Loucy (cell line): ENCODE data around the gene MAGEB1.

Source experiments
- H2AFZ ChIP-seq: fragments of 200-600 bp; sonication (generic); 2 replicates; pipeline ENCODE4 v1.6.0; 2016; ENCODE audit warnings: antibody characterized with exemption, mild to moderate bottlenecking, low read length, moderate library complexity
- H3F3A ChIP-seq: fragments of 200-600 bp; 2 replicates; pipeline ENCODE4 v1.6.0; 2016; ENCODE audit warnings: antibody characterized with exemption, low read depth, mild to moderate bottlenecking
- H3K27me3 ChIP-seq: fragments of 200-600 bp; sonication (generic); 2 replicates; pipeline ENCODE4 v1.6.1; 2014; ENCODE audit warnings: low read length, mild to moderate bottlenecking; ENCODE audit not compliant: insufficient read depth, poor library complexity, severe bottlenecking
- H3K36me3 ChIP-seq: fragments of 200-600 bp; sonication (generic); 2 replicates; pipeline ENCODE4 v1.6.1; 2016; ENCODE audit warnings: low read length; ENCODE audit not compliant: insufficient read depth
- H3K4me1 ChIP-seq: fragments of 200-600 bp; sonication (generic); 2 replicates; pipeline ENCODE4 v1.5.1; 2014; ENCODE audit warnings: low read length, mild to moderate bottlenecking; ENCODE audit not compliant: insufficient read depth, poor library complexity, severe bottlenecking
- H3K4me2 ChIP-seq: fragments of 200-600 bp; sonication (generic); 2 replicates; pipeline ENCODE4 v1.6.0; 2014; ENCODE audit warnings: antibody characterized with exemption, low read length, low read depth, mild to moderate bottlenecking; ENCODE audit not compliant: poor library complexity, severe bottlenecking
- H3K4me3 ChIP-seq: fragments of 200-600 bp; sonication (generic); 2 replicates; pipeline ENCODE4 v1.5.1; 2014; ENCODE audit warnings: low read length, mild to moderate bottlenecking, mixed read lengths; ENCODE audit not compliant: poor library complexity, severe bottlenecking
- H3K79me2 ChIP-seq: fragments of 200-600 bp; sonication (generic); 2 replicates; pipeline ENCODE4 v1.6.1; 2014; ENCODE audit warnings: low read length; ENCODE audit not compliant: insufficient read depth
- H3K9ac ChIP-seq: fragments of 200-600 bp; sonication (generic); 2 replicates; pipeline ENCODE4 v1.6.0; 2014; ENCODE audit warnings: mild to moderate bottlenecking, low read depth, low read length, moderate library complexity; ENCODE audit not compliant: poor library complexity, severe bottlenecking
- H3K9me2 ChIP-seq: fragments of 200-600 bp; sonication (generic); replicated peaks from 2 replicates; pipeline ENCODE4 v1.6.1; 2016; ENCODE audit warnings: low read depth, low read length, mixed read lengths
- H3K9me3 ChIP-seq: fragments of 200-600 bp; sonication (generic); 2 replicates; pipeline ENCODE4 v1.6.1; 2014; ENCODE audit warnings: mild to moderate bottlenecking, antibody characterized with exemption, low read length, low read depth; ENCODE audit not compliant: insufficient read depth
- H4K20me1 ChIP-seq: fragments of 200-600 bp; sonication (generic); 2 replicates; pipeline ENCODE4 v1.6.0; 2014; ENCODE audit warnings: antibody characterized with exemption, low read length, mild to moderate bottlenecking; ENCODE audit not compliant: insufficient read depth, poor library complexity, severe bottlenecking
- CTCF ChIP-seq: fragments of 200-600 bp; sonication (generic); conservative IDR thresholded peaks from 2 replicates; pipeline ENCODE4 v1.5.1; 2014; ENCODE audit warnings: mild to moderate bottlenecking, antibody characterized with exemption, low read length
- EZH2phosphoT487 ChIP-seq: fragments of 200-600 bp; IDR thresholded peaks from 2 replicates; pipeline ENCODE4 v1.6.1; 2018; ENCODE audit warnings: antibody characterized with exemption, mild to moderate bottlenecking, moderate library complexity, borderline replicate concordance

The MAGEB1 gene

GRCh38 chrX:30217465-30217864 lies 29.5 kb upstream of the MAGEB1 start:
- H4K20me1 ChIP-seq = no peaks in the 10 kb centered on the region
- H3K4me2 ChIP-seq = no peak overlapping the region
- no peaks in the 10 kb centered on the region for H3F3A ChIP-seq
- no peaks in the 10 kb centered on the region for H3K9me2 ChIP-seq
- no peaks in the 10 kb centered on the region for H3K27me3 ChIP-seq
- H3K4me1 ChIP-seq = peaks cover 16% of the 10 kb centered on the region
- no peak overlapping the region for H2AFZ ChIP-seq
- no peaks in the 10 kb centered on the region for H3K9me3 ChIP-seq
- no peak overlapping the region for H3K4me3 ChIP-seq
- no peaks in the 10 kb centered on the region for H3K36me3 ChIP-seq
- no peak overlapping the region for H3K9ac ChIP-seq
- no peaks in the 10 kb centered on the region for H3K79me2 ChIP-seq
- TF ChIP-seq EZH2phosphoT487 (no peak), CTCF (no peak)

DNA sequence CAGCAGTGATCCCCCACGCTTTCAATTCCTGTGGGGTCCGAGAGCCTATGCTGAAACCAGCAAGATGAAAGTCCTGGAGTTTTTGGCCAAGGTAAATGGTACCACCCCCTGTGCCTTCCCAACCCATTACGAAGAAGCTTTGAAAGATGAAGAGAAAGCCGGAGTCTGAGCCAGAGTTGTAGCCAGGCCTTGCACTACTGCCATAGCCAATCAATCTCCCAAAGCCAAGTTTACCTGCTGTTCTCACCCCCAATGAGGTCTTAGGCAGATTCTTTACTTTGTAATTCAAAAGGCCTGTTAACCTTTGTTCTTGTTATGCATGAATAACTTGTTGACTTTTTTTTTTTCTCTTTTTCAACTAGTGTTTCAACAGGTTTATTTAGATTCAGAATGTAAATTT lies 27.6 kb upstream of the MAGEB1 start:
- Histone ChIP-seq H3F3A (no peaks in the 10 kb centered on the region), H3K4me2 (no peak overlapping the region), H3K9ac (no peak overlapping the region), H3K36me3 (no peaks in the 10 kb centered on the region), H3K79me2 (no peaks in the 10 kb centered on the region), H4K20me1 (no peaks in the 10 kb centered on the region), H3K4me3 (no peak overlapping the region), H2AFZ (no peak overlapping the region), H3K9me3 (no peaks in the 10 kb centered on the region), H3K9me2 (no peaks in the 10 kb centered on the region), H3K4me1 (peaks cover 16% of the 10 kb centered on the region), H3K27me3 (no peaks in the 10 kb centered on the region)
- TF ChIP-seq EZH2phosphoT487 (no peak), CTCF (no peak)

GRCh38 chrX:30220661-30221060 lies 26.3 kb upstream of the MAGEB1 start:
- H3K9me3 ChIP-seq = no peaks in the 10 kb centered on the region
- H3F3A ChIP-seq = no peaks in the 10 kb centered on the region
- peaks cover 16% of the 10 kb centered on the region for H3K4me1 ChIP-seq
- H3K79me2 ChIP-seq = no peaks in the 10 kb centered on the region
- no peaks in the 10 kb centered on the region for H3K9me2 ChIP-seq
- H3K9ac ChIP-seq = no peak overlapping the region
- H3K36me3 ChIP-seq = no peaks in the 10 kb centered on the region
- no peaks in the 10 kb centered on the region for H4K20me1 ChIP-seq
- TF ChIP-seq CTCF = no peak
- no peak for TF ChIP-seq EZH2phosphoT487
- no peak overlapping the region for H2AFZ ChIP-seq
- H3K27me3 ChIP-seq = no peaks in the 10 kb centered on the region
- H3K4me3 ChIP-seq = no peak overlapping the region
- H3K4me2 ChIP-seq = no peak overlapping the region
